Measurements from ENCODE around the gene SLC35A1. TPM values are rescaled to one million over a fixed set of nuclear protein-coding genes. Genes with fewer than 3 reads are reported as not detected.
A peak's percentile ranks its signal among the peaks of the same experiment; 100 is the strongest.

The SLC35A1 gene
- total RNA-seq, 1 donor from 2014 or later, result 9.7 TPM

DNA sequence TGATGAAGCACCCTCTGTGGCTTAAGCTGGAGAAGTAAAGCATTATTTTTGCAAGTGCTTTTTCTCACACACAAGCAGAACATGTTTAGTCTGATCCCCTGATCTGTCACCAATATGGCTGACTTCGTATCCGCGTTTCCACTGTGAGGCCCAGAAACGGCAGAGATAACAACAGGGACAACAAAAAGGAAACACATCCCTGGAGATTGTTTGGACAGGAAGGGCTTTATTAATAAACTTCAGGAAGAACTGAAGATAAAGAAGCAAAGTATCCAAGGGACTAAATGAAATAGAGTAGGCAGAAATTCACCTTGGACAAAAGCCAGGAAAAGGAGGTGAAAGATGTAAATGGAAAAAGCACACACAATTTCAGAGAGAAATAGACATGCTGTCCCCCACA, 67.8 kb downstream of the SLC35A1 start:
- peaks cover 37% of the 10 kb centered on the region for H3K36me3 Mint-ChIP-seq (ENCODE audit: low read depth)

DNA sequence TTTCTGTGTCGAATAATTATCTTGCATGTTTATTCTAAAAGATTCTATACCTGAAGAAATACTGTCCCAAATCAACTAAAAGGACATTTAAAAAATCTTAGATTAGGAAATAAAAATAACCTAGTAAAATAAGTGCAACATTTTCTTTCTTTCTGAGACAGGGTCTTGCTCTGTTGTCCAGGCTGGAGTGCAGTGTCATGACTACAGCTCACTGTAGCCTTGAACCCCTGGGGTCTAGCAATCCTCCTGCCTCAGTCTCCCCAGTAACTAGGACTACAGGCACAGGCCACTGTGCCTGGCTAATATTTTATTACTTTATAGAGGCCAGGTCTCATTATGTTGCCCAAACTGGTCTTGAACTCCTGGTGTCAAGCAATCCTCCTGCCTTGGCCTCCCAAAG, 68.3 kb downstream of the SLC35A1 start:
- H3K9me3 Mint-ChIP-seq, result peaks cover 5% of the 10 kb centered on the region
- peaks cover 12% of the 10 kb centered on the region for H3K4me1 Mint-ChIP-seq (ENCODE audit: low read depth)
- peaks cover 38% of the 10 kb centered on the region for H3K36me3 Mint-ChIP-seq (ENCODE audit: low read depth)
- no peak overlapping the region for H3K4me3 Mint-ChIP-seq
- intact Hi-C loops (cut with micrococcal nuclease), result no loop called here
- H3K27ac Mint-ChIP-seq, result no peak overlapping the region
- no peak for DNase-seq (ENCODE audit: low spot score)
- no peaks in the 10 kb centered on the region for H3K27me3 Mint-ChIP-seq (ENCODE audit: insufficient read depth)

More for the DNA sequence above, 67.8 kb downstream of the SLC35A1 start:
- peaks cover 12% of the 10 kb centered on the region for H3K4me1 Mint-ChIP-seq (ENCODE audit: low read depth)
- no peak overlapping the region for H3K4me3 Mint-ChIP-seq
- peaks cover 5% of the 10 kb centered on the region for H3K9me3 Mint-ChIP-seq
- no peaks in the 10 kb centered on the region for H3K27me3 Mint-ChIP-seq (ENCODE audit: insufficient read depth)
- no peak overlapping the region for H3K27ac Mint-ChIP-seq
- no peak for DNase-seq (ENCODE audit: low spot score)
- intact Hi-C loops (cut with micrococcal nuclease), result no loop called here

- peaks cover 12% of the 10 kb centered on the region for H3K4me1 Mint-ChIP-seq (ENCODE audit: low read depth)
- intact Hi-C loops (cut with micrococcal nuclease), result no loop called here
- no peak overlapping the region for H3K4me3 Mint-ChIP-seq
- DNase-seq (ENCODE audit: low spot score), result no peak
- peaks cover 40% of the 10 kb centered on the region for H3K36me3 Mint-ChIP-seq (ENCODE audit: low read depth)
- peaks cover 5% of the 10 kb centered on the region for H3K9me3 Mint-ChIP-seq
- no peak overlapping the region for H3K27ac Mint-ChIP-seq
- no peaks in the 10 kb centered on the region for H3K27me3 Mint-ChIP-seq (ENCODE audit: insufficient read depth)
Observed at GRCh38 chr6:87541744-87542143, 69.0 kb downstream of the SLC35A1 start.

DNA sequence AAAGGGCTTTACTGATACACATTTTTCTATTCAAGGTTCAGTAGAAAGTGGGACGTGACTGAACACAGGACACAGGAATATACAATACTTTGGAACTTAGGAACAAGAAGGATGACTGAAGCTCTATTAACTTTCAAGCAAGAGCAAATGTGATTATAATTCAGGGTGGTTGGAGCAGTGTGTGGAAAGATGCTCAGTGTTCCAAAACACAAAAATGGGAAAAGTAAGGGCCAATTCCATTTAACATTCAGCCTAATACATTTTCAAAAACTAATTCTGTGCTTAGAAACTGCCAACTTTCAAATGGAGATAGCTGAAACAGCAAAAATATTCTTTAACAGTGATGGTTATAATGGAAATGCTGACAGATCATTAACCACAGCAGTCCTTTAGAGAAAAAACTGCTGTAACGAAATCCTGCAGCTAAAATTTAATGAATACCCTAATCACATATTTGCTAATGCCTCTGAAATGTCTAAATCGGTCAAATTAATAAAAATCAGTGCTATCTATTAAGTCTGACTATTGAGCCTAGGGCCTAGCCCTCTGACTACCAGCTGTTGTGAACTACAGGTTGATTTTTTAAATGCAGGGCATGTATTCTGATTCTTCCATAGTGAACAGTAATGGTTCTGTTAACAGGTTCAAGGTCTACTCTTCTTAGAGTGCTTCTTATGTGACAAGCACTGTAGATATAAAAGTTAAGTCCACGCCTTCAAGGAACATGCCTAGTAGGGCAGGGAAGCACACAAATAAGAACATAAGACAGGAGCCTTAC, 71.1 kb downstream of the SLC35A1 start:
- no peak for DNase-seq (ENCODE audit: low spot score)
- intact Hi-C loops (cut with micrococcal nuclease), result no loop called here
- Mint-ChIP-seq H3K9me3 (peaks cover 5% of the 10 kb centered on the region), H3K4me3 (no peak overlapping the region), H3K27me3 (ENCODE audit: insufficient read depth) (no peaks in the 10 kb centered on the region), H3K4me1 (ENCODE audit: low read depth) (peaks cover 7% of the 10 kb centered on the region), H3K36me3 (ENCODE audit: low read depth) (peaks cover 34% of the 10 kb centered on the region), H3K27ac (no peak overlapping the region)

DNA sequence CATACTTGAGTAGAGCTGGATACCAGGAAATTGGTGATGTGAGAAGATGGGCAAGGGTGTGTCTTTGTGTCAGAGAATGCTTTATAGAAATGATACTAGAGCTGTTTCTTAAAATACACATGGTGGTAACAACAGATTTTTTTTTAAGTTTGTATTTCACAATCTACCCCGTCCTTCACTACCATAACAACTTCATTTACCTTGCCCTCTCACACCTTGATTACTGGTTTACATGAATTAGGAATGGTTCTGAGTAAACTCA, 71.6 kb downstream of the SLC35A1 start:
- Mint-ChIP-seq H3K4me3 (no peak overlapping the region), H3K36me3 (ENCODE audit: low read depth) (peaks cover 32% of the 10 kb centered on the region), H3K27me3 (ENCODE audit: insufficient read depth) (no peaks in the 10 kb centered on the region), H3K4me1 (ENCODE audit: low read depth) (peaks cover 7% of the 10 kb centered on the region), H3K27ac (peak overlapping the region; percentile 49), H3K9me3 (peaks cover 2% of the 10 kb centered on the region)
- no peak for DNase-seq (ENCODE audit: low spot score)
- intact Hi-C loops (cut with micrococcal nuclease), result no loop called here

DNA sequence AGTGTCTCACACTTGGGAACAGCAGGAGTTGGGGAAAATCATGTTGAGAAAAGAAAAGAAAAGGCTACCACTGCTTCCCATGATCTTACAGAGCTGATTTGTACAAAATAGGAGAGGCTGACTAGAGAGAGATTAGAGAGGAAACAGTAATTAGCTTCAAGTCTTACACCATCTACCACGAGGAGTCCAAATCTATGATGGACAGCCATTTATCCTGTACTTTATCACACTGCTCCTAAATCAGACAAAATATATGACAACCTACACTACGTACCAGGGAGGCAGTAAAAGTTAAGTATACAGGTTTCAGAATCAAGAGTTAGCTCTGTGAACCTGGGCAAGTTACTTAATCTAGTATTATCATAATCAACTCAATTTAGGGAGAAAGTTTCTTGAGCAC, 79.0 kb downstream of the SLC35A1 start:
- no peaks in the 10 kb centered on the region for H3K9me3 Mint-ChIP-seq
- intact Hi-C loops (cut with micrococcal nuclease), result no loop called here
- peaks cover 5% of the 10 kb centered on the region for H3K4me1 Mint-ChIP-seq (ENCODE audit: low read depth)
- no peak overlapping the region for H3K4me3 Mint-ChIP-seq
- no peak overlapping the region for H3K27ac Mint-ChIP-seq
- no peaks in the 10 kb centered on the region for H3K27me3 Mint-ChIP-seq (ENCODE audit: insufficient read depth)
- DNase-seq (ENCODE audit: low spot score), result no peak
- H3K36me3 Mint-ChIP-seq (ENCODE audit: low read depth), result peaks cover 27% of the 10 kb centered on the region

DNA sequence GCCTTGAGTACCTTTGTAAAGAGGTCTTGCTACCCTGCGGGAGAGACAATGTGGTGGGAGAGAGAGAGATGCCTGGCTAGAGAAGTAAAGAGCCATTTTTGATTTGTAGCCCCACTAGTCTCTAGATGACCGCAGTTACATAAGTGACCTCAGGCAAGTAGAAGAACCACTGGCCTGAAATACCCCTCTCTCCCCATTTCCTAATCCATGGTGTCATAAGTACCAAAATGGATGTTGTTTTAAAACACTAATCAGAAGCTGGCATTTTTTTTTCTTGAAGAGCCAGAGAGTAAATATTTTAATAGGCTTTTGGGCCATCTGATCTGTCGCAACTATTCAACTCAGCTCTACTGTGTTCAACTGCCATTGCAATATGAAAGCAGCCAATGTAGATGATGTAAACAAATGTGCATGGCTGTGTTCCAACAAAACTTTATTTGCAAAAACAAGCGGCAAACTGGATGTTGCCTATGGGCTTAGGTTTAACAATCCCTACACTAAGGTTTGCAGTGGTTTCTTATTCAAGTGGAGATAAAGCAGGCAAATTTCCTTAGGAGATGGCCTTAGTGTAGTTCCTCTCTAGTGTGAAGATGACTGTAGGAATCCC, 80.5 kb downstream of the SLC35A1 start:
- H3K36me3 Mint-ChIP-seq (ENCODE audit: low read depth), result peaks cover 30% of the 10 kb centered on the region
- H3K27ac Mint-ChIP-seq, result no peak overlapping the region
- no peaks in the 10 kb centered on the region for H3K27me3 Mint-ChIP-seq (ENCODE audit: insufficient read depth)
- peaks cover 5% of the 10 kb centered on the region for H3K4me1 Mint-ChIP-seq (ENCODE audit: low read depth)
- no peak overlapping the region for H3K4me3 Mint-ChIP-seq
- DNase-seq (ENCODE audit: low spot score), result no peak
- H3K9me3 Mint-ChIP-seq, result no peaks in the 10 kb centered on the region
- intact Hi-C loops (cut with micrococcal nuclease), result no loop called here

DNA sequence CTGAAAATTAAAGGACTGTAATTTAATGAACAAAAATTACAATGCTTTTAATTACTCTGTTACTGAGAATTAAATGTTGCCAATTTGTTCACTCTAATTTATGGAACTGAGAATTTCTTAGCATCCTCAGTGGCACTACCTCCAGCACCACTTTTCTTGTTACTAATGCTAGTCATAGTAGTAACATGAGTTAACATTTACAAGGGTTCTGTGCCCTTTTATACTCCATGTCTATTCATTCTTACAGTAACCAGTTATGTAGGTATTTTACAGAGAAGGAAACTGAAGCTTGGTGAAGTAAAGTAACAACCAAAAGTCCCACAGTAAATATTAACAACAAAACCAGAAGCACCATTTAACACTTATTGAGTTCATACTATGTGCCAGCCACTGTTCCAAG, 82.7 kb downstream of the SLC35A1 start:
- Mint-ChIP-seq H3K9me3 (no peaks in the 10 kb centered on the region), H3K36me3 (ENCODE audit: low read depth) (peaks cover 32% of the 10 kb centered on the region), H3K4me3 (no peak overlapping the region), H3K4me1 (ENCODE audit: low read depth) (peaks cover 5% of the 10 kb centered on the region), H3K27ac (no peak overlapping the region), H3K27me3 (ENCODE audit: insufficient read depth) (no peaks in the 10 kb centered on the region)
- intact Hi-C loops (cut with micrococcal nuclease), result no loop called here
- DNase-seq (ENCODE audit: low spot score), result no peak

DNA sequence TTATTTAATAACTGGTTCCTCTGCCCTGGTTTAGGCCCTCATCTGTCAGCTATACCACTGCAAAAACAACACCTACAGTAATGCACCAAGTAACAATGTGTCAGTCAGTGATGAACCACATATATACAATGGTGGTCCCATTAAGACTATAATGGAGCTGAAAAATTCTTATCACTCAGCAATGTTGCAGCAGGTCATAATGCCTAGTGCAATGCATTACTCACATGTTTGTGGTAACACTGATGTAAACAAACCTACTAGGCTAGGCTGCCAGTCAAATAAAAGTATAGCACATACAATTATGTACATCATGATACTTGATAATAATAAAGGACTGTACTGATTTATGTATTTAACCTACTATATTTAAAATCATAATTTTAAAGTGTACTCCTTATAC, 85.7 kb downstream of the SLC35A1 start:
- intact Hi-C loops (cut with micrococcal nuclease), result no loop called here
- H3K4me1 Mint-ChIP-seq (ENCODE audit: low read depth), result peaks cover 5% of the 10 kb centered on the region
- no peak overlapping the region for H3K4me3 Mint-ChIP-seq
- no peak overlapping the region for H3K27ac Mint-ChIP-seq
- no peaks in the 10 kb centered on the region for H3K27me3 Mint-ChIP-seq (ENCODE audit: insufficient read depth)
- DNase-seq (ENCODE audit: low spot score), result no peak
- no peaks in the 10 kb centered on the region for H3K9me3 Mint-ChIP-seq
- H3K36me3 Mint-ChIP-seq (ENCODE audit: low read depth), result peaks cover 29% of the 10 kb centered on the region

GRCh38 chr6:87561017-87561416, 88.2 kb downstream of the SLC35A1 start:
- Mint-ChIP-seq H3K4me3 (no peak overlapping the region), H3K27me3 (ENCODE audit: insufficient read depth) (no peaks in the 10 kb centered on the region)

More at GRCh38 chr6:87561017-87561416, 88.2 kb downstream of the SLC35A1 start:
- Mint-ChIP-seq H3K4me1 (ENCODE audit: low read depth) (no peaks in the 10 kb centered on the region), H3K9me3 (no peaks in the 10 kb centered on the region), H3K27ac (no peak overlapping the region), H3K36me3 (ENCODE audit: low read depth) (peaks cover 29% of the 10 kb centered on the region)
- DNase-seq (ENCODE audit: low spot score), result no peak
- intact Hi-C loops (cut with micrococcal nuclease), result no loop called here

Other genes starting within 250 kb of the SLC35A1 start
- gene SMIM8, start 150.4 kb upstream of the SLC35A1 start, total RNA-seq, result 7.3 and 9.2 TPM in 2 replicates
- gene GJB7, start 143.7 kb upstream of the SLC35A1 start, total RNA-seq, result not detected in 2 replicates
- gene C6orf163, start 128.2 kb upstream of the SLC35A1 start, total RNA-seq, result 1.2 and 1.6 TPM in 2 replicates
- gene CFAP206, start 65.0 kb upstream of the SLC35A1 start, total RNA-seq, result 0.20 TPM in 1 of 2 replicates, not detected in the other
- 24.6 and 24.7 TPM in 2 replicates for gene RARS2, start 117.0 kb downstream of the SLC35A1 start, total RNA-seq
- 34.7 and 38.6 TPM in 2 replicates for gene ORC3, start 117.2 kb downstream of the SLC35A1 start, total RNA-seq
- gene AKIRIN2, start 229.3 kb downstream of the SLC35A1 start, total RNA-seq, result 40.1 and 42.0 TPM in 2 replicates

All from activated T-helper 1 cell treated with anti-CD3 and anti-CD28 coated beads, Interleukin-12 subunit alpha, Interleukin-12 subunit beta, Interleukin-2, Interleukin-4 antibody, amounts not matched to agents 30 ng/mL and 10 ng/mL and 1 ng/mL, durations not matched to agents 14 hours and 24 hours and 36 hours (primary cell).